Chondrocyte (in vitro differentiated cells): ENCODE data around the gene COL28A1. TPM values are rescaled to one million over a fixed set of nuclear protein-coding genes. Genes with fewer than 3 reads are reported as not detected.

Experiments
- DNase-seq: peaks from one replicate; pipeline ENCODE4 v3.0.0; 2021; ENCODE audit warnings: mixed read lengths, low spot score
- H3K27ac Mint-ChIP-seq: one replicate; pipeline ENCODE4 v1.8.0; 2021; ENCODE audit warnings: mild to moderate bottlenecking, moderate library complexity, mixed read lengths; ENCODE audit not compliant: unreplicated experiment
- H3K27me3 Mint-ChIP-seq: 2 replicates; pipeline ENCODE4 v1.8.0; 2021; ENCODE audit warnings: low read depth, mixed read lengths
- H3K36me3 Mint-ChIP-seq: 2 replicates; pipeline ENCODE4 v1.8.0; 2021; ENCODE audit warnings: low read depth, mixed read lengths
- H3K4me1 Mint-ChIP-seq: 2 replicates; pipeline ENCODE4 v1.8.0; 2021; ENCODE audit warnings: low read depth, mild to moderate bottlenecking, mixed read lengths
- H3K4me3 Mint-ChIP-seq: one replicate; pipeline ENCODE4 v1.8.0; 2021; ENCODE audit warnings: mild to moderate bottlenecking, moderate library complexity, mixed read lengths; ENCODE audit not compliant: unreplicated experiment
- H3K9me3 Mint-ChIP-seq: 2 replicates; pipeline ENCODE4 v1.8.0; 2021; ENCODE audit warnings: low read depth, mixed read lengths
- total RNA-seq: library from RNA; stranded (reverse); gene quantifications from 3 replicates; pipeline ENCODE4 v1.2.1, GENCODE V29; 2021
- TF ChIP-seq, protein P1 (sequence below): fragments of 200-600 bp; sonication (generic); IDR thresholded peaks from 2 replicates; pipeline ENCODE4 v1.5.0; 2021; ENCODE audit warnings: antibody characterized with exemption, mild to moderate bottlenecking, moderate library complexity

Gene COL28A1
- total RNA-seq, 1 donor from 2014 or later: 0.25 TPM

DNA sequence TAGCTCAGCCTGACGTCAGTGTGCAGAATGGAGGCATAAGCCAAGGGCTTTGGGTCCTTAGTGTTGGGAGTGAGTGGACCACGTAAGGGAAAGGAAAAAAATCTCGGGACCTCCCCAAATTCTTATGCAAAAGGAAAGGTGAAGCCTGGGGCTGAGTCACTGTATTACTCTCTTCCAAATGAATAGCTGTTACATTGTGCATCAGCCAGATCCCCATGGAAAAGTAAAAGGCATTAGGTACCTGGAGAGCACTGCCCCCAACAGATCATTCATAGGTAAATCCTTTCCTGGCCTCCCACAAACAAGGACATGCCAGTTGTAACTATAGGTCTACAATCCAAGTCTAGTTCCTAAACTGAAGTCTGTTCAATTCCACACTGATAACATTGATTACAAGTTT lies 182.8 kb downstream of the COL28A1 start:
- DNase-seq: no peak
- Mint-ChIP-seq H3K27me3 (peaks cover 12% of the 10 kb centered on the region), H3K27ac (no peak overlapping the region), H3K36me3 (no peaks in the 10 kb centered on the region), H3K4me3 (no peak overlapping the region), H3K4me1 (peaks cover 10% of the 10 kb centered on the region), H3K9me3 (no peaks in the 10 kb centered on the region)
- TF ChIP-seq, protein P1, sequence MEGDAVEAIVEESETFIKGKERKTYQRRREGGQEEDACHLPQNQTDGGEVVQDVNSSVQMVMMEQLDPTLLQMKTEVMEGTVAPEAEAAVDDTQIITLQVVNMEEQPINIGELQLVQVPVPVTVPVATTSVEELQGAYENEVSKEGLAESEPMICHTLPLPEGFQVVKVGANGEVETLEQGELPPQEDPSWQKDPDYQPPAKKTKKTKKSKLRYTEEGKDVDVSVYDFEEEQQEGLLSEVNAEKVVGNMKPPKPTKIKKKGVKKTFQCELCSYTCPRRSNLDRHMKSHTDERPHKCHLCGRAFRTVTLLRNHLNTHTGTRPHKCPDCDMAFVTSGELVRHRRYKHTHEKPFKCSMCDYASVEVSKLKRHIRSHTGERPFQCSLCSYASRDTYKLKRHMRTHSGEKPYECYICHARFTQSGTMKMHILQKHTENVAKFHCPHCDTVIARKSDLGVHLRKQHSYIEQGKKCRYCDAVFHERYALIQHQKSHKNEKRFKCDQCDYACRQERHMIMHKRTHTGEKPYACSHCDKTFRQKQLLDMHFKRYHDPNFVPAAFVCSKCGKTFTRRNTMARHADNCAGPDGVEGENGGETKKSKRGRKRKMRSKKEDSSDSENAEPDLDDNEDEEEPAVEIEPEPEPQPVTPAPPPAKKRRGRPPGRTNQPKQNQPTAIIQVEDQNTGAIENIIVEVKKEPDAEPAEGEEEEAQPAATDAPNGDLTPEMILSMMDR: no peak

- Mint-ChIP-seq H3K27me3 (peaks cover 18% of the 10 kb centered on the region), H3K36me3 (no peaks in the 10 kb centered on the region), H3K4me1 (peaks cover 10% of the 10 kb centered on the region), H3K27ac (no peak overlapping the region), H3K4me3 (no peak overlapping the region), H3K9me3 (no peaks in the 10 kb centered on the region)
- DNase-seq: no peak
- TF ChIP-seq, protein P1: no peak
Observed at GRCh38 chr7:7351832-7352231, 183.8 kb downstream of the COL28A1 start.

DNA sequence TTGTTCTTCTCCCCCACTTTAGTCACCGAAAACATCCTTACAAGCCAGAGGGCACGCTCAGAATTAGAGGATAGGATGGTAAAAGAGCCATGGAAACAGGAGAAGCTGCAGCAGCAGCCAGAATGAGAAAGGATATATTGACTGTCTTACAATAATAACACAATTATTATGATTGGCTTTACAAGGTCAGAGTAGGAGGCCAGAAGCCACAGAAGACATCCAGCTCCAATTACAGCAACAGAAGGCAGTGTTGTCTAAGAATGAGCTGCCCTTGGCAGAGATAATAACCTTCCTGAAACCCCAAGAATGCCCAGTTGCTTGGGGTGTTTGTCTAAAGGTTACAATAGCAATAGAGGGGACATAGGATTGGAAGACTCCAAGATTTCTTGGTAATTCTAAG lies 184.5 kb downstream of the COL28A1 start:
- Mint-ChIP-seq H3K9me3 (no peaks in the 10 kb centered on the region), H3K36me3 (no peaks in the 10 kb centered on the region), H3K27me3 (peaks cover 22% of the 10 kb centered on the region), H3K4me1 (peaks cover 10% of the 10 kb centered on the region), H3K27ac (no peak overlapping the region), H3K4me3 (no peak overlapping the region)
- no peak for DNase-seq
- TF ChIP-seq, protein P1: no peak

DNA sequence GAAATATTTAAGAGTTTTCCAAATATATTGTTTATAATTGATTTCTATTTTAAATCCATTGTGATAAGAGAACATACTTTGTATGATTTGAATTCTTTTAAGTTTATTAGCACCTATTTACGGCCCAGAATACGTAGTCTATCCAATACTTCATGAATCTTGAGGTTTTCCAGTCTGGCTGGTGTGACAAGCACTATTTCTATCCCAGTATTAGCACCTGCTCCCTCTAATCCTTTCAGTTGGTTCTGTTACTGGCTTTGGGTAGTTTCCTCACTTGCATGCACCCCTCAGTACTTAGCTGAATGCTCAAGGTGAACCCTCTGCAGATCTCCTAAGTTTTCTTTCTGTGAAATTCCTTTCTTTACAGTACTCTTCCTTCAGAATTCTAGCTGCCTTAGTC lies 186.5 kb downstream of the COL28A1 start:
- Mint-ChIP-seq H3K4me1 (peaks cover 10% of the 10 kb centered on the region), H3K9me3 (no peaks in the 10 kb centered on the region), H3K27ac (no peak overlapping the region), H3K27me3 (peaks cover 31% of the 10 kb centered on the region), H3K36me3 (no peaks in the 10 kb centered on the region), H3K4me3 (no peak overlapping the region)
- TF ChIP-seq, protein P1: no peak
- no peak for DNase-seq

GRCh38 chr7:7347045-7347444 lies 188.6 kb downstream of the COL28A1 start:
- Mint-ChIP-seq H3K4me3 (no peak overlapping the region), H3K27ac (no peak overlapping the region), H3K27me3 (peaks cover 23% of the 10 kb centered on the region), H3K4me1 (peaks cover 15% of the 10 kb centered on the region), H3K36me3 (no peaks in the 10 kb centered on the region), H3K9me3 (peaks cover 3% of the 10 kb centered on the region)
- TF ChIP-seq, protein P1: no peak
- DNase-seq: no peak
